K562 (cell line): ENCODE measurements around the gene TNIK. TPM values are rescaled to one million over a fixed set of nuclear protein-coding genes. Genes with fewer than 3 reads are reported as not detected.

Source experiments
- ATAC-seq: fragments of 200-7000 bp; cut with Tn5 transposase; 3 replicates; pipeline ENCODE4 v1.9.1; 2020; ENCODE audit warnings: moderate library complexity
- BruUV-seq: library from RNA; stranded (reverse); fragments of 400-500 nt; replicated peaks from 2 replicates; lab custom pipeline; 2021; lab: Mats Ljungman, UMichigan
- CTCF ChIA-PET: fragments of 300-600 bp; formaldehyde crosslinking; extraction: SDS; loops from one replicate; lab custom pipeline; 2021; ENCODE audit warnings: low intra/inter-chr PET ratio; lab: Yijun Ruan, JAX
- POLR2A ChIA-PET: fragments of 300-600, 350-650 bp; sonication (Branson Sonifier 250); formaldehyde crosslinking; extraction: SDS; loops from one replicate; lab custom pipeline; 2021; ENCODE audit warnings: antibody characterized with exemption, inconsistent platforms; lab: Yijun Ruan, JAX
- DNase-seq, 4 experiments: peaks; one replicate each; pipeline versions ENCODE4 v3.0.0 to v3.0.0-alpha.2; 2011 to 2018; ENCODE audit warnings: low spot score in 3 of 4, mixed read lengths in 3 of 4; ENCODE audit errors: extremely low read depth in 1 of 4
- FAIRE-seq: peaks from 2 replicates; lab custom pipeline; 2011; peaks lifted over from hg19 to GRCh38; lab: Jason Lieb, UNC
- H2AFZ ChIP-seq: 2 replicates; pipeline ENCODE4 v1.6.0; 2011; ENCODE audit warnings: low read depth, low read length, control low read depth, inconsistent platforms
- H3K27ac ChIP-seq: fragments of 200-600 bp; 3 replicates; pipeline ENCODE4 v1.8.0; 2011; ENCODE audit warnings: low read depth, mild to moderate bottlenecking, control low read depth, inconsistent platforms, low read length, moderate library complexity, mixed read lengths; ENCODE audit errors: extremely low read depth
- H3K27me3 ChIP-seq, 2 experiments: fragments of 300-600 bp in 1 of 2; 2 replicates in 1 of 2; 3 replicates in 1 of 2; pipeline versions ENCODE4 v1.6.0 to v1.8.0; 2011; ENCODE audit warnings: inconsistent platforms in 2 of 2, low read length in 2 of 2, mild to moderate bottlenecking in 1 of 2, mixed read lengths in 1 of 2, moderate library complexity in 1 of 2; ENCODE audit not compliant: control insufficient read depth in 2 of 2, insufficient read depth in 2 of 2
- H3K36me3 ChIP-seq: fragments of 300-600 bp; 3 replicates; pipeline ENCODE4 v1.8.0; 2011; ENCODE audit warnings: mild to moderate bottlenecking, low read length, inconsistent platforms; ENCODE audit not compliant: control insufficient read depth, insufficient read depth
- H3K4me1 ChIP-seq, 2 experiments: fragments of 200-600 bp in 1 of 2; replicated peaks in 1 of 2; 2 replicates in 1 of 2; 3 replicates in 1 of 2; pipeline versions ENCODE4 v1.5.1 to v1.8.0; 2011; ENCODE audit warnings: inconsistent platforms in 2 of 2, low read length in 2 of 2, mild to moderate bottlenecking in 1 of 2, mixed read lengths in 1 of 2, moderate library complexity in 1 of 2; ENCODE audit not compliant: control insufficient read depth in 2 of 2, insufficient read depth in 2 of 2
- H3K4me2 ChIP-seq: 2 replicates; pipeline ENCODE4 v1.6.1; 2011; ENCODE audit warnings: low read length, control low read depth, inconsistent platforms, mixed read lengths; ENCODE audit not compliant: insufficient read depth
- H3K4me3 ChIP-seq: fragments of 200-600 bp; sonication (generic), shearing (Covaris generic); 2 replicates; pipeline ENCODE4 v1.5.1; 2016; ENCODE audit warnings: control low read depth, inconsistent platforms
- H3K79me2 ChIP-seq: fragments of 200-600 bp; 3 replicates; pipeline ENCODE4 v1.8.0; 2011; ENCODE audit warnings: low read length, inconsistent platforms; ENCODE audit not compliant: control insufficient read depth, insufficient read depth
- H3K9ac ChIP-seq, 2 experiments: 2 replicates each; pipeline versions ENCODE4 v1.6.0 to v1.6.1; 2011; ENCODE audit warnings: low read depth in 2 of 2, low read length in 2 of 2, control low read depth in 1 of 2, inconsistent platforms in 1 of 2, mild to moderate bottlenecking in 1 of 2, mixed read lengths in 1 of 2; ENCODE audit not compliant: insufficient read depth in 1 of 2
- H3K9me1 ChIP-seq: one replicate; pipeline ENCODE4 v1.6.0; 2011; ENCODE audit warnings: inconsistent platforms, mild to moderate bottlenecking, low read length, moderate library complexity; ENCODE audit not compliant: control insufficient read depth, insufficient read depth
- H3K9me3 ChIP-seq: replicated peaks from 2 replicates; pipeline ENCODE4 v1.5.1; 2011; ENCODE audit warnings: low read depth, low read length, inconsistent platforms; ENCODE audit not compliant: control insufficient read depth, insufficient read depth
- H4K20me1 ChIP-seq: replicated peaks from 2 replicates; pipeline ENCODE4 v1.6.1; 2011; ENCODE audit warnings: low read length, inconsistent platforms, mixed read lengths; ENCODE audit not compliant: control insufficient read depth, insufficient read depth
- CEBPB ChIP-seq: fragments of 450-650 bp; IDR thresholded peaks from 2 replicates; pipeline ENCODE4 v1.6.1; 2016; ENCODE audit warnings: missing genetic modification characterization, missing compliant biosample characterization
- ERF ChIP-seq: fragments of 450-650 bp; formaldehyde crosslinking; IDR thresholded peaks from 2 replicates; pipeline ENCODE4 v1.4.0; 2020; ENCODE audit warnings: mild to moderate bottlenecking, mixed read lengths
- FUS ChIP-seq: fragments of 200-400 bp; formaldehyde crosslinking; optimal IDR thresholded peaks from 2 replicates; pipeline ENCODE3; 2017; ENCODE audit warnings: low read depth, low read length
- NR3C1 ChIP-seq: sonication (generic); formaldehyde crosslinking; IDR thresholded peaks from 2 replicates; pipeline ENCODE4 v1.8.1; 2022; ENCODE audit warnings: missing genetic modification reagents
- POLR3G ChIP-seq: IDR thresholded peaks from 2 replicates; pipeline ENCODE4 v1.6.1; 2011; ENCODE audit not compliant: insufficient read length, insufficient replicate concordance; ENCODE audit errors: extremely low read depth
- SMC3 ChIP-seq: conservative IDR thresholded peaks from 2 replicates; pipeline ENCODE4 v1.6.1; 2011; ENCODE audit warnings: low read depth, low read length, improper control_type of control experiment; ENCODE audit not compliant: insufficient read depth
- SREBF1 ChIP-seq: fragments of 150-350 bp; IDR thresholded peaks from 2 replicates; pipeline ENCODE4 v1.6.1; 2014; ENCODE audit warnings: antibody characterized with exemption, low read depth, low read length, borderline replicate concordance
- ZNF146 ChIP-seq: IDR thresholded peaks from one replicate; pipeline ENCODE4 v1.6.1; 2018; ENCODE audit warnings: missing compliant biosample characterization; ENCODE audit not compliant: unreplicated experiment
- ZNF75A ChIP-seq: fragments of 450-650 bp; formaldehyde crosslinking; IDR thresholded peaks from 2 replicates; pipeline ENCODE4 v1.4.0; 2020; ENCODE audit warnings: mild to moderate bottlenecking
- WGBS: fragments of 100-300 bp; shearing (Covaris generic); methylation state at CpG from one replicate; pipeline ENCODE4 v1.1.6; 2016; ENCODE audit warnings: low coverage, mixed read lengths; ENCODE audit not compliant: insufficient coverage; ENCODE audit errors: missing lambda C conversion rate; 5-methylcytosine and 5-hydroxymethylcytosine counted together
- in situ Hi-C: fragments of 300-500 bp; cut with MboI; formaldehyde crosslinking; loops from 4 replicates; pipeline ENCODE4 v1.15.0; 2018; ENCODE audit warnings: inconsistent platforms, mixed read lengths
- intact Hi-C: fragments of 100-400 bp; cut with micrococcal nuclease; formaldehyde crosslinking; loops from 2 replicates; pipeline ENCODE4 v1.14.2; 2022
- polyA plus RNA-seq, 8 experiments: library from polyadenylated mRNA; depleted of rRNA in 4 of 8; stranded (reverse) in 5 of 8; unstranded in 3 of 8; fragments of >200 nt; fragmentation: Nextera tagmentation in 2 of 8; fragmentation: Illumina TruSeq in 1 of 8; extraction: Ambion mirVana in 2 of 8; extraction: Trizol in 1 of 8; gene quantifications; 2 replicates each; pipeline versions ENCODE4 v1.2.1 to v1.2.3, GENCODE V29; 2011 to 2014; ENCODE audit warnings: inconsistent platforms in 1 of 8, missing spikeins in 1 of 8
- total RNA-seq, 7 experiments: library from RNA; depleted of rRNA in 6 of 7; stranded (reverse); fragments of >200 nt in 6 of 7; fragmentation: Illumina TruSeq in 2 of 7; extraction: Trizol in 2 of 7; gene quantifications; 2 replicates each; pipeline versions ENCODE4 v1.2.1 to v1.2.3, GENCODE V29; 2011 to 2021; ENCODE audit warnings: low replicate concordance in 1 of 7
- TF ChIP-seq, protein P1 (sequence below): fragments of 450-650 bp; IDR thresholded peaks from 2 replicates; pipeline ENCODE4 v1.6.1; 2017; ENCODE audit warnings: antibody characterized with exemption, mild to moderate bottlenecking
- TF ChIP-seq, protein P2 (sequence below), 3 experiments: IDR thresholded peaks in 2 of 3; conservative IDR thresholded peaks in 1 of 3; 2 replicates each; pipeline ENCODE4 v1.5.1; 2011 to 2012; ENCODE audit warnings: low read length in 3 of 3, mild to moderate bottlenecking in 3 of 3, control low read depth in 2 of 3, improper control_type of control experiment in 1 of 3, inconsistent platforms in 1 of 3, low read depth in 1 of 3, mixed read lengths in 1 of 3, moderate library complexity in 1 of 3; ENCODE audit not compliant: insufficient read depth in 2 of 3
- TF ChIP-seq, protein P3 (sequence below): IDR thresholded peaks from 2 replicates; pipeline ENCODE4 v1.6.1; 2011; ENCODE audit warnings: borderline replicate concordance, low read depth, mild to moderate bottlenecking, moderate library complexity, low read length; ENCODE audit not compliant: insufficient read depth, poor library complexity, severe bottlenecking

TNIK gene
- total and polyA plus RNA-seq, 9 of the 15 experiments (the other 6 are each of a cell fraction or from before 2014, with no cell fraction given): 6.6 to 39.0 (median 24.7) TPM

DNA sequence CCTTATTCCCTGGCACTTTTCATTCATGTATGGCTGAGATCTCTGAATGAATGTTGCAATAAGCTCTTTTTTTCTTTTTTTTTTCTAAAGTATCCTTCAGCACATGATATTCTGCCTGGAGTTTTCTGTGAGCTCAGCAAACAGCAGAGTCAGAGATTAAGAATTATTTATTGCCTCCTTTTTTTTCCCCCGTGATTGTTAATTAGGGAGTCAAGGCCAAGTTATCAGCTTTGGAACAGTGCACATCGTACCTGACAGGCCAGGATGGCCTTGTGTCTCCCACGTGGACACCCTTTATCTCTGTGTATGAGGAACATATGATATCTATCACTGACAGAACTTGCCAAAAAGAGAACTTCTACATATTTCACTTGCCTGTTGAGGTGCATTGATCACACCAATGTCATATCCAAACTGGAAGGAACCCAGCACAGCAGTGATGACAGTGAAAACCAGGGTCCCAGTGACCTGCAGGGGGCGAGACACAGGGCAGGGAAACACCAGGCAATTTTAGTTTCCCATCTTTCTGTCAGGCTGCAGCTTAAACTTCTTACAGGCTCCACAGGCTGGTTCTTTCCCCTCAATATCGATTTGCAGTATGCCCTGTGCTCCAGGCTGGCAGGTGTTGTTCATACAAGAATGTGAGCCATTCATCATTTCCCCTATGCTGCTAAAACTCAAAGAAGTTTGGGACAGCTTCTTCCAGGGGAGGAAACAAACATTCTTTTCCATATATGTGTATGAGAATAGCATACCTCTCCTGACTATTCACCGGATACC is 441.9 kb downstream of the TNIK start:
- Histone ChIP-seq H3K4me2 (no peak overlapping the region), H2AFZ (no peak overlapping the region), H3K9me1 (no peaks in the 10 kb centered on the region), H3K36me3 (no peaks in the 10 kb centered on the region), H3K9ac (no peak overlapping the region), H3K79me2 (no peaks in the 10 kb centered on the region), H3K4me3 (no peak overlapping the region), H4K20me1 (no peaks in the 10 kb centered on the region), H3K4me1 (peaks cover 0 to 7% of the 10 kb centered on the region in 2 experiments; a peak in 2 of 5 replicates), H3K27ac (no peak overlapping the region), H3K9me3 (no peaks in the 10 kb centered on the region), H3K27me3 (peaks cover 0 to 4% of the 10 kb centered on the region in 2 experiments; a peak in 3 of 5 replicates)
- intact Hi-C loops: no loop called here
- FAIRE-seq (no peak), DNase-seq (peak in 2 of 4 experiments; percentile 34 to 35), ATAC-seq (peak; percentile 75)
- under 1% methylated on average over 6 of the region's 6 CpGs for WGBS
- in situ Hi-C loops: no loop called here
- BruUV-seq: no TSS peak
- POLR2A ChIA-PET: interaction anchor here (0.6 to 1.4 kb wide), 4 partner anchors 9 to 23 kb away, joined by 3 read pairs; no protein-coding TSS in a partner anchor
- CTCF ChIA-PET: no interaction called here
- TF ChIP-seq ERF (CRISPR knock-in tag): no peak
- TF ChIP-seq FUS: no peak
- no peak for TF ChIP-seq POLR3G
- 0 out of 2 replicates have a peak, but pooled peaks have one; percentile 13 for TF ChIP-seq SMC3
- no peak for TF ChIP-seq ZNF146
- TF ChIP-seq, protein P1, sequence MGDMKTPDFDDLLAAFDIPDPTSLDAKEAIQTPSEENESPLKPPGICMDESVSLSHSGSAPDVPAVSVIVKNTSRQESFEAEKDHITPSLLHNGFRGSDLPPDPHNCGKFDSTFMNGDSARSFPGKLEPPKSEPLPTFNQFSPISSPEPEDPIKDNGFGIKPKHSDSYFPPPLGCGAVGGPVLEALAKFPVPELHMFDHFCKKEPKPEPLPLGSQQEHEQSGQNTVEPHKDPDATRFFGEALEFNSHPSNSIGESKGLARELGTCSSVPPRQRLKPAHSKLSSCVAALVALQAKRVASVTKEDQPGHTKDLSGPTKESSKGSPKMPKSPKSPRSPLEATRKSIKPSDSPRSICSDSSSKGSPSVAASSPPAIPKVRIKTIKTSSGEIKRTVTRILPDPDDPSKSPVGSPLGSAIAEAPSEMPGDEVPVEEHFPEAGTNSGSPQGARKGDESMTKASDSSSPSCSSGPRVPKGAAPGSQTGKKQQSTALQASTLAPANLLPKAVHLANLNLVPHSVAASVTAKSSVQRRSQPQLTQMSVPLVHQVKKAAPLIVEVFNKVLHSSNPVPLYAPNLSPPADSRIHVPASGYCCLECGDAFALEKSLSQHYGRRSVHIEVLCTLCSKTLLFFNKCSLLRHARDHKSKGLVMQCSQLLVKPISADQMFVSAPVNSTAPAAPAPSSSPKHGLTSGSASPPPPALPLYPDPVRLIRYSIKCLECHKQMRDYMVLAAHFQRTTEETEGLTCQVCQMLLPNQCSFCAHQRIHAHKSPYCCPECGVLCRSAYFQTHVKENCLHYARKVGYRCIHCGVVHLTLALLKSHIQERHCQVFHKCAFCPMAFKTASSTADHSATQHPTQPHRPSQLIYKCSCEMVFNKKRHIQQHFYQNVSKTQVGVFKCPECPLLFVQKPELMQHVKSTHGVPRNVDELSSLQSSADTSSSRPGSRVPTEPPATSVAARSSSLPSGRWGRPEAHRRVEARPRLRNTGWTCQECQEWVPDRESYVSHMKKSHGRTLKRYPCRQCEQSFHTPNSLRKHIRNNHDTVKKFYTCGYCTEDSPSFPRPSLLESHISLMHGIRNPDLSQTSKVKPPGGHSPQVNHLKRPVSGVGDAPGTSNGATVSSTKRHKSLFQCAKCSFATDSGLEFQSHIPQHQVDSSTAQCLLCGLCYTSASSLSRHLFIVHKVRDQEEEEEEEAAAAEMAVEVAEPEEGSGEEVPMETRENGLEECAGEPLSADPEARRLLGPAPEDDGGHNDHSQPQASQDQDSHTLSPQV: no peak
- TF ChIP-seq CEBPB (tag): peak; percentile 54; the same call in 1 of the 2 replicates
- TF ChIP-seq, protein P2, sequence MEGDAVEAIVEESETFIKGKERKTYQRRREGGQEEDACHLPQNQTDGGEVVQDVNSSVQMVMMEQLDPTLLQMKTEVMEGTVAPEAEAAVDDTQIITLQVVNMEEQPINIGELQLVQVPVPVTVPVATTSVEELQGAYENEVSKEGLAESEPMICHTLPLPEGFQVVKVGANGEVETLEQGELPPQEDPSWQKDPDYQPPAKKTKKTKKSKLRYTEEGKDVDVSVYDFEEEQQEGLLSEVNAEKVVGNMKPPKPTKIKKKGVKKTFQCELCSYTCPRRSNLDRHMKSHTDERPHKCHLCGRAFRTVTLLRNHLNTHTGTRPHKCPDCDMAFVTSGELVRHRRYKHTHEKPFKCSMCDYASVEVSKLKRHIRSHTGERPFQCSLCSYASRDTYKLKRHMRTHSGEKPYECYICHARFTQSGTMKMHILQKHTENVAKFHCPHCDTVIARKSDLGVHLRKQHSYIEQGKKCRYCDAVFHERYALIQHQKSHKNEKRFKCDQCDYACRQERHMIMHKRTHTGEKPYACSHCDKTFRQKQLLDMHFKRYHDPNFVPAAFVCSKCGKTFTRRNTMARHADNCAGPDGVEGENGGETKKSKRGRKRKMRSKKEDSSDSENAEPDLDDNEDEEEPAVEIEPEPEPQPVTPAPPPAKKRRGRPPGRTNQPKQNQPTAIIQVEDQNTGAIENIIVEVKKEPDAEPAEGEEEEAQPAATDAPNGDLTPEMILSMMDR (IDR thresholded peaks at IDR 0.05 in 2 of 3, conservative IDR thresholded peaks at IDR 0.05 in 1 of 3; ENCODE audit: insufficient read depth in 2 of 3, low read depth in 1 of 3, low read length in 3 of 3): peak; percentile 45 to 74 (median 53); a peak in 5 of 6 replicates
- TF ChIP-seq, protein P3, sequence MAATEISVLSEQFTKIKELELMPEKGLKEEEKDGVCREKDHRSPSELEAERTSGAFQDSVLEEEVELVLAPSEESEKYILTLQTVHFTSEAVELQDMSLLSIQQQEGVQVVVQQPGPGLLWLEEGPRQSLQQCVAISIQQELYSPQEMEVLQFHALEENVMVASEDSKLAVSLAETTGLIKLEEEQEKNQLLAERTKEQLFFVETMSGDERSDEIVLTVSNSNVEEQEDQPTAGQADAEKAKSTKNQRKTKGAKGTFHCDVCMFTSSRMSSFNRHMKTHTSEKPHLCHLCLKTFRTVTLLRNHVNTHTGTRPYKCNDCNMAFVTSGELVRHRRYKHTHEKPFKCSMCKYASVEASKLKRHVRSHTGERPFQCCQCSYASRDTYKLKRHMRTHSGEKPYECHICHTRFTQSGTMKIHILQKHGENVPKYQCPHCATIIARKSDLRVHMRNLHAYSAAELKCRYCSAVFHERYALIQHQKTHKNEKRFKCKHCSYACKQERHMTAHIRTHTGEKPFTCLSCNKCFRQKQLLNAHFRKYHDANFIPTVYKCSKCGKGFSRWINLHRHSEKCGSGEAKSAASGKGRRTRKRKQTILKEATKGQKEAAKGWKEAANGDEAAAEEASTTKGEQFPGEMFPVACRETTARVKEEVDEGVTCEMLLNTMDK: peak; percentile 16
- TF ChIP-seq NR3C1 (CRISPR knock-in tag): no peak
- no peak for TF ChIP-seq ZNF75A
- TF ChIP-seq SREBF1: no peak
